GM13977 (cell line): ENCODE data around the gene HBZ.
"Not testable (repeated sequence)": the region's sequence is repeated elsewhere in the genome, so short reads cannot be mapped to it uniquely, and the experiment has no call there.

Experiments used
- DNase-seq: peaks from one replicate; pipeline ENCODE4 v3.0.0; 2012; ENCODE audit warnings: low spot score
- in situ Hi-C: fragments of 300-500 bp; cut with MboI; formaldehyde crosslinking; loops from one replicate; pipeline ENCODE4 v1.12.0; 2022; ENCODE audit warnings: low sequenced_read_pairs, low pct_unique_long_range_greater_than_20kb, mixed read lengths, inconsistent platforms; ENCODE audit not compliant: unreplicated experiment
- TF ChIP-seq, protein P1 (sequence below): IDR thresholded peaks from 2 replicates; pipeline ENCODE4 v1.5.1; 2012; ENCODE audit warnings: mild to moderate bottlenecking, control low read depth; ENCODE audit not compliant: insufficient read depth; ENCODE audit errors: extremely low read depth, missing control alignments

HBZ gene

DNA sequence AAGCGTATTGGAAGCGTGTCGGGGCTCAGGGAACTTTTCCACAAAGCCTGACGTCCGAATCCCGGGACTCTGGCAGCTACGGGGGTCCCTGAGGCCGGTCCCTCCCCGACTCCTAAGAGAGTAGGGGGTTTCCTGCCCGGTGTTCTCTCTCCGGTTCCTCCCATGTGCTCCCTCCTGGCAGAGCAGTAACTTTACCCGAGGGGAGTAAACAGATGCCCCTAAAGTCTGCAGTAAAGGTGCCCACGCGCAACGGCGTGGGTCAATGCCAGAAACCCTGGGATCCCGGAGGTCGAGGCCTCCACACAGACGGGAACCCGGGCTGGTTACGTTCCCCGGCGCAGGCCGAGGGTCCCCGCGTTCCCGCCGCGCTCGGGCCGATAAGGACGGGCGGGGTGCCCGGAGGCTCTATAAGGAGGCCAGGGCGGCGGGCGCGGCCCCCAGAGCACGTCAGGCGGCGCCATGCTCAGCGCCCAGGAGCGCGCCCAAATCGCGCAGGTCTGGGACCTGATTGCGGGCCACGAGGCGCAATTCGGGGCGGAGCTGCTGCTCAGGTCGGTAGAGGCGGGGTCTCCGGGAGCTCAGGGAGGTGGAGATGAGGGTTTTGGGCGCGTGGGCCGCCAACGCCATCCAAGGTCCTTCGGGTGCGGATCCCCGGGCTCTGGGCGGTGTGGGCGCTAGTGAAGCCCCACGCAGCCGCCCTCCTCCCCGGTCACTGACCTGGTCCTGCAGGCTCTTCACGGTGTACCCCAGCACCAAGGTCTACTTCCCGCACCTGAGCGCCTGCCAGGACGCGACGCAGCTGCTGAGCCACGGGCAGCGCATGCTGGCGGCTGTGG, 13.3 kb downstream of the HBZ start, which contains the start of gene HBM:
HBM (plus strand) TSS at position 440 of the 836 bp plus-strand sequence; CDS start at position 460, 20 bp downstream.
- DNase-seq = peak; percentile 57
- in situ Hi-C loops = no loop called here
- TF ChIP-seq, protein P1, sequence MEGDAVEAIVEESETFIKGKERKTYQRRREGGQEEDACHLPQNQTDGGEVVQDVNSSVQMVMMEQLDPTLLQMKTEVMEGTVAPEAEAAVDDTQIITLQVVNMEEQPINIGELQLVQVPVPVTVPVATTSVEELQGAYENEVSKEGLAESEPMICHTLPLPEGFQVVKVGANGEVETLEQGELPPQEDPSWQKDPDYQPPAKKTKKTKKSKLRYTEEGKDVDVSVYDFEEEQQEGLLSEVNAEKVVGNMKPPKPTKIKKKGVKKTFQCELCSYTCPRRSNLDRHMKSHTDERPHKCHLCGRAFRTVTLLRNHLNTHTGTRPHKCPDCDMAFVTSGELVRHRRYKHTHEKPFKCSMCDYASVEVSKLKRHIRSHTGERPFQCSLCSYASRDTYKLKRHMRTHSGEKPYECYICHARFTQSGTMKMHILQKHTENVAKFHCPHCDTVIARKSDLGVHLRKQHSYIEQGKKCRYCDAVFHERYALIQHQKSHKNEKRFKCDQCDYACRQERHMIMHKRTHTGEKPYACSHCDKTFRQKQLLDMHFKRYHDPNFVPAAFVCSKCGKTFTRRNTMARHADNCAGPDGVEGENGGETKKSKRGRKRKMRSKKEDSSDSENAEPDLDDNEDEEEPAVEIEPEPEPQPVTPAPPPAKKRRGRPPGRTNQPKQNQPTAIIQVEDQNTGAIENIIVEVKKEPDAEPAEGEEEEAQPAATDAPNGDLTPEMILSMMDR = no peak

GRCh38 chr16:166375-167121, 14.1 kb downstream of the HBZ start:
- TF ChIP-seq, protein P1 = no peak
- no peak for DNase-seq
- in situ Hi-C loops = no loop called here

DNA sequence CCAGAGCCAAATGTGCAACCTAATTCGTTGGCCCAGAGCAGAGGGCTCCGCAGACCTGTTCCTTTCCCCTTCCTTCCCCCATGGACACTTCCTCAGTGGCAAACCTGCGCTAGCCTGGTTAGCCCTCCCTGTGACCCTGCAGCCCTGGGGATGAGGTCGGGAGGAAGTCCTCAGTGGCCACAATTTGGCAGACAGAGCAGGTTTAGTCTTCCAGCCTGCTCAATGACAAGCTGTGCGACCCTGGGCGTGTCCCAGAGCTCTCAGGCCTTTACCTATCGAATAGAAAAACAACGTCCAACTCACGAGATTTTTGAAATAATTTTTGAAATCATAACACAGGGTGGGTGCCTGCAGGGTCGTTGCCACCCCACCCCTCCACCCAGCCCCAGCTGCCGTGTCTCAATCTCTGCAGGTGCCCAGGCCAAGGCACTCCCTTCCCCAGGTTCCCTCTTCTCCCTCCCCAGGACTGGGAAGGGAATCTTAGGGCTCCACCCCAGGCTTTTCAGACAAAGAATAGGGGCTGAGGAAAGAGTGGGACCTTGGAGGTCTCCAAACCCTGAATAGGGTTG, 14.8 kb downstream of the HBZ start:
- in situ Hi-C loops = no loop called here
- no peak for DNase-seq
- TF ChIP-seq, protein P1 = no peak

DNA sequence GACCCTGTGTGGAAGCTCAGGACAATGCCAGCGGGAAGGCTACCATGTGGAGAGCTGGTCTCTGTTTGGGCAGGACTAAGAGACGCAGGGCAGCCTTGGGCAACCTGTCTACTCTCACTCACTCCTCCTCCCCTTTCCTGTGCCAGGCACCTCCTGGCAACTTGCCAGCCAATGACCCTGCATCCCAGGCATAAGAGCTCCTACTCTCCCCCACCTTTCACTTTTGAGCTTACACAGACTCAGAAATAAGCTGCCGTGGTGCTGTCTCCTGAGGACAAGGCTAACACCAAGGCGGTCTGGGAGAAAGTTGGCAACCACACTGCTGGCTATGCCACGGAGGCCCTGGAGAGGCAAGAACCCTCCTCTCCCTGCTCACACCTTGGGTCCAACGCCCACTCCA, 16.0 kb downstream of the HBZ start:
- in situ Hi-C loops = no loop called here
- TF ChIP-seq, protein P1 = no peak
- DNase-seq = peak; percentile 18

DNA sequence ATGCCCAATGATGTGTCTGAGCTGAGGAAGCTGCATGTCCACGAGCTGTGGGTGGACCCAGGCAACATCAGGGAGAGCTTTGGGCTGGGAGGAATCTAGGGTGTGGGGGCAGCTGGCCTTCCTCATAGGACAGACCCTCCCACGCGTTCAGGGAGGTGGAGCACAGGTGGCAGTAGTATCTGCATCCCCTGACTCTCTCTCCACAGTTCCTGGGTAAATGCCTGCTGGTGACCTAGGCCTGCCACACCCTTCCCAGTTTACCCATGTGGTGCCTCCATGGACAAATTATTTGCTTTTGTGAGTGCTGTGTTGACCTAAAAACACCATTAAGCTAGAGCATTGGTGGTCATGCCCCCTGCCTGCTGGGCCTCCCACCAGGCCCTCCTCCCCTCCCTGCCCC, 16.6 kb downstream of the HBZ start:
- DNase-seq = no peak
- in situ Hi-C loops = no loop called here
- TF ChIP-seq, protein P1 = no peak

- in situ Hi-C loops, DNase-seq: not testable (repeated sequence)
Observed at GRCh38 chr16:170088-170507, 17.7 kb downstream of the HBZ start.
